ENCODE data around the gene SUV39H1. TPM values are rescaled to one million over a fixed set of nuclear protein-coding genes. Genes with fewer than 3 reads are reported as not detected.
"Not testable (repeated sequence)": the region's sequence is repeated elsewhere in the genome, so short reads cannot be mapped to it uniquely, and the experiment has no call there.

The SUV39H1 gene, protein sequence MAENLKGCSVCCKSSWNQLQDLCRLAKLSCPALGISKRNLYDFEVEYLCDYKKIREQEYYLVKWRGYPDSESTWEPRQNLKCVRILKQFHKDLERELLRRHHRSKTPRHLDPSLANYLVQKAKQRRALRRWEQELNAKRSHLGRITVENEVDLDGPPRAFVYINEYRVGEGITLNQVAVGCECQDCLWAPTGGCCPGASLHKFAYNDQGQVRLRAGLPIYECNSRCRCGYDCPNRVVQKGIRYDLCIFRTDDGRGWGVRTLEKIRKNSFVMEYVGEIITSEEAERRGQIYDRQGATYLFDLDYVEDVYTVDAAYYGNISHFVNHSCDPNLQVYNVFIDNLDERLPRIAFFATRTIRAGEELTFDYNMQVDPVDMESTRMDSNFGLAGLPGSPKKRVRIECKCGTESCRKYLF
- total RNA-seq, result 1.9 and 4.3 TPM in 2 replicates

- DNase-seq (ENCODE audit: low read depth), result peak; percentile 60
Measured at GRCh38 chrX:48696301-48696908, at the start of gene SUV39H1. Gene SUV39H1, plus strand, starts transcription at chrX:48696734. Its CDS starts 51 bp downstream, at chrX:48696785.

DNA sequence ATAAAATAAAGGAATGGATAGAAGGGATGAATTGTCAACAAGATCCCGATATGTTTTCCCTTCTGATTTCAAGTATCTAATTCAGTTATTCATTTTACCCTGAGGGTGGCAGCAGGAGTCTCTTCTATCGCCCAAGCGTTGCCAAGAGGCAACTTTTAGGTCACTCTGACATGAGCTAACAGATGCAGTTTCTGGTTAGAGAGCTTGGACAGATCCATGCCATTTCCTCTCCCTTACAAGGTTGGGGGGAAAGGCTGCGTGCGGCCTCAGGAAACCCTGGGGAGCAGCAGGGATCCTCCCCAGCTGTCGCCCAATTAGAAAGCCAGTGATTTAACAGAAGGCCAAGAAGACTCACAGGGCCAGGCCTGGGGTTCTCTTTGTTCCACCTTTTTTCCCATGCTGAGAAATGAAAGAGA lies 48.2 kb upstream of the SUV39H1 start:
- DNase-seq (ENCODE audit: low read depth), result peak; percentile 42

DNA sequence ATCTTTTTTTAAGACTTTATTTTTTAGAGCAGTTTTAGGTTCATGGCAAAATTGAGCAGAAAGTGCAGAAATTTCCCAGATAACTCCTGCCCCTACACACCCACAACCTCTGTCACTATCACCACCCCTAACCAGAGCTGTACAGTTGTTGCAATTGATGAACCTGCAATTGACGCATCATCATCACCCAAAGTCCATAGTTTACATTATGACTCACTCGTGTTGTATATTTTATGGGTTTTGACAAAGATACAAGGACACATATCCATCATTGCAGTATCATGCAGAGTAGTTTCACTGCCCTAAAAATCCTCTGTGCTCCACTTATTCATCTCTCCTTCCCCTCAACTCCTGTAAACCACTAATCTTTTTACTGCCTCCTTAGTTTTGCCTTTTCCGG lies 47.4 kb upstream of the SUV39H1 start:
- DNase-seq (ENCODE audit: low read depth), result no peak

GRCh38 chrX:48652055-48652579 lies 44.4 kb upstream of the SUV39H1 start:
- not testable (repeated sequence) for DNase-seq (ENCODE audit: low read depth)

DNA sequence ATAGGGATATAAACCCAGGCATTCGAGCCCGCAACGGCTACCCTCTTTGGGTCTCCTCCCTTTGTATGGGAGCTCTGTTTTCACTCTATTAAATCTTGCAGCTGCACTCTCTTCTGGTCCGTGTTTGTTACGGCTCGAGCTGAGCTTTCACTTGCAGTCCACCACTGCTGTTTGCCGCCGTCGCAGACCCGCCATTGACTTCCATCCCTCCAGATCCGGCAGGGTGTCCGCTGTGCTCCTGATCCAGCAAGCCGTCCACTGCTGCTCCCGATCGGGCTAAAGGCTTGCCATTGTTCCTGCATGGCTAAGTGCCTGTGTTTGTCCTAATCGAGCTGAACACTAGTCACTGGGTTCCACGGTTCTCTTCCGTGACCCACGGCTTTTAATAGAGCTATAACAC lies 41.8 kb upstream of the SUV39H1 start:
- not testable (repeated sequence) for DNase-seq (ENCODE audit: low read depth)

- not testable (repeated sequence) for DNase-seq (ENCODE audit: low read depth)
Measured at GRCh38 chrX:48659686-48660085, 36.8 kb upstream of the SUV39H1 start.

- no peak for DNase-seq (ENCODE audit: low read depth)
Measured at GRCh38 chrX:48663241-48663640, 33.3 kb upstream of the SUV39H1 start.

GRCh38 chrX:48664156-48664555 lies 32.4 kb upstream of the SUV39H1 start:
- DNase-seq (ENCODE audit: low read depth), result no peak

DNA sequence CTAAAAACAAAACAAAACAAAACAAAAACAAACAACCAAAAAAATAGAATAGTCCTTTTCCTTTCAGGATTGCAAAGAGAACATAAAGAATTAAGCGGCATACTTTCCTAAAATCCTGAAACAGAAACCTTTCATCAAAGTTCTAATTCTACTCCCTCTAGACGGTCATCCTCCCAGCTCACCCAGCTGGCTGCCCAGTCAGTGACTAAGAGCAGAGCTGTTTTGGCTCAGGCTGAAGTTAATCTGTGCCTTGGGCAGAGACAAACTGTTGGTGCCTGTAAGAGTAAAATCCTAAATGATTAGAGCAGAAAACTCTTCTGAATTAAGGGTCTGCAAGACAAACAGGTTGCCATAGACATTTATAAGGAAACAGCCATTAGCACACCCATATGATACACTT lies 30.5 kb upstream of the SUV39H1 start:
- no peak for DNase-seq (ENCODE audit: low read depth)

DNA sequence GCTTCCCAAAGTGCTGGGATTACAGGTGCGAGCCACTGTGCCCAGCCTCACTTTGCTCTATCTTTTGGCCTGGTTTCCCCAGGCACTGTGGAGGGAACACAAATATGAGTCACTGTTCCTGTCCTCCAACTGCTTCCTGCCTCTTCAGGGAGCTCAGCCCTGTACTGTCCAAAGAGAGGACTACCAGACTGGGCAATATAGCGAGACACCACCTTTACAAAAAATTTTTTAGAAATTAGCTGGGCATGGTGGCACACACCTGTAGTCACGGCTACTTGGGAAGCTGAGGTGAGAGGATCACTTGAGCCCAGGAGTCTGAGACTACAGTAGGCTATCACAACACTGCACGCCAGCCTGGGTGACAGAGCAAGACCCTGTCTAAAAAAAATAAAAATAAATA lies 29.9 kb upstream of the SUV39H1 start:
- DNase-seq (ENCODE audit: low read depth), result no peak

GRCh38 chrX:48667509-48667908 lies 29.0 kb upstream of the SUV39H1 start:
- DNase-seq (ENCODE audit: low read depth), result no peak

DNA sequence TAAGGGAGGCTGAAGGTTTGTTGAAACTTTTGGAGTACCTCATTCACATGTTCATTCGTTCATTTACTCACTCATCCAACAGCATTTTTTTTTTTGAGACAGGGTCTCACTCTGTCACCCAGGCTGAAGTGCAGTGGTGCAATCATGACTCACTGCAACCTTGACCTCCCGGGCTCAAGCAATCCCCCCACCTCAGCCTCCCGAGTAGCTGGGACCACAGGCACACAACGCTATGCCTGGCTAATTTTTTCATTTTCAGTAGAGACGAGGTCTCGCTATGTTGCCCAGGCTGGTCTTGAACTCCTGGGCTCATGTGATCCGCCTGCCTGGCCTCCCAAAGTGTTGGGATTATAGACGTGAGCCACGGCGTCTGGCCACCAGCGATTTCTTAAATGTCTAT lies 28.3 kb upstream of the SUV39H1 start:
- DNase-seq (ENCODE audit: low read depth), result not testable (repeated sequence)

- DNase-seq (ENCODE audit: low read depth), result peak; percentile 70
Measured at GRCh38 chrX:48676106-48676892, 20.2 kb upstream of the SUV39H1 start.

GRCh38 chrX:48676893-48677270 lies 19.7 kb upstream of the SUV39H1 start:
- DNase-seq (ENCODE audit: low read depth), result no peak

DNA sequence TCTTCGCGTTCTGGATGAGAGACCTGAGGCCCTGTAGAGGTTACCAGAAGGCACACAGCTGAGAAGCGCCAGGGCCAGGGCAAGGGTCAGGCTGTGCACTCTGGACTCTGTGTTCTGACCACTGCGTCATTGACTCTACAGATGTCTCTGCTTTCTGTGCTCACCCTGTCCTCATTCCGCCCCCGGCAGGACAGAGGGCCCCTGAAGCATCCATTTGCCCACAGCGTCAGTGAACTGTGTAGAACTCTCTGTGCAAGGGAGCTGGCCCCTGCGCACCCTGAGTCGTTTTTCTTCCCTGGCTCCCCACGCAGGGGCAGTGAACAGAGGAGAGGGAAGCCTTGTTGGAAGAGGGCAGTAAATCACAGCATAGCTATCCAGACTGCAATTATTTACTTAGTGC lies 19.0 kb upstream of the SUV39H1 start:
- no peak for DNase-seq (ENCODE audit: low read depth)

- DNase-seq (ENCODE audit: low read depth), result not testable (repeated sequence)
Measured at GRCh38 chrX:48680467-48680866, 16.1 kb upstream of the SUV39H1 start.

DNA sequence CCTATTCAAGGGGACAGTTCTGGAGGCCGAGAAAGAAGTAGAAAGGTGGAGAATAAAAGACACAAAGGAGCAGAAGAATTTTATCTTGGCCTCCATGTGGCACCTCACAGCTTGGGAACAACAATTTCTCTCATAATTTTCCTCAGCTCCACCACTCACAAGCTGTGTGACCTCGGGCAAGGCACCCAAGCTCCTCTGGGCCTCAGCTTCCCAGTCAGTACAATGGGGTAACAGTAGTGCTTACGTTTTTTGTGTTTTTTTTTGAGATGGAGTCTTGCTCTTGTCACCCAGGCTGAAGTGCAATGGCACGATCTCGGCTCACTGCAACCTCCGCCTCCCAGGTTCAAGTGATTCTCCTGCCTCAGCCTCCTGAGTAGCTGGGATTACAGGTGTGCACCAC lies 15.6 kb upstream of the SUV39H1 start:
- not testable (repeated sequence) for DNase-seq (ENCODE audit: low read depth)

DNA sequence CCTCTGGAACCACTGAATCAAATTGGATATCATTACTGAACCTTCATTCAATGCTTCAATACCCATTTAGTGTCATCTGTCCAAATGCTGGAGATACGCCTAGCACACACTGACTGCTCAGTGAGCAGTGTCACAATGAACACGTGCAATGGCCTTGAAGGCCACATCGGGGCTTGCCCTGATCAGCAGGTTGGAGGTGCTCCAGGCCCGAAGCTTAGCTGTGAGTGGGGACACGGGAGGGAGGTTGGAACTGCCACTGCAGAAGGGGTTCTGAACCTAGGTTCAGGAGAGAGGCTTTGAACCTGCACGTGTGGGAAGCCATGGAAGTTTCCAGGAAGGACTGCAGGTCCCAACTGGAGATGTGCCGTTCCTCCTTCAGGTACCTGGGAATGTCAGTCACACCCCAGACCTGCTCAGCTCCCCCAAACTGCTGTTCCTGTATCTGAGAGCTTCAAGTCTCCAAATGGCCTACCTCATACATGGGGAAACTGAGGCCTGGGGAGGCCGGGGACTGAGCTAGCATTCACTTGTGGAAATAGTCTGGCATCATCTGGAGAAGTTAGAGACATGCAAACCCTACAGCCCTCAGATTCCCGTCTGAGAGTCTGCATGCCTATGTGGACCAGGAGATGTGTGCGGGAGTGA lies 14.9 kb upstream of the SUV39H1 start:
- no peak for DNase-seq (ENCODE audit: low read depth)

DNA sequence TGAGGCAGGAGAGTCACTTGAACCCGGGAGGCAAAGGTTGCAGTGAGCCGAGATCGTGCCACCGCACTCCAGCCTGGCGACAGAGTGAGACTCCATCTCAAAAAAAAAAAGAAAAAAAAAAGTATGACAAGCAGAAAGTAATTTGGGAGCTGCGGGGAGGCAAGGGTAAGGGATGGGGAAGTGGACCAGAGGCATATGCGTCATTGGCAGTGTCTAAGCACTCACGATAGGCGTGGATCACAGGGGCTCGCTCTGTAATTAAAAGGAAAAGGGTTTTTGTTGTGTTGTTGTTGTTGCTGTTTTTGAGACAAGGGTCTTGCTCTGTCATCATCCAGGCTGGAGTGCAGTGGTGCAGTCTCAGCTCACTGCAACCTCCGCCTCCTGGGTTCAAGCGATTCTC lies 13.7 kb upstream of the SUV39H1 start:
- DNase-seq (ENCODE audit: low read depth), result not testable (repeated sequence)

DNA sequence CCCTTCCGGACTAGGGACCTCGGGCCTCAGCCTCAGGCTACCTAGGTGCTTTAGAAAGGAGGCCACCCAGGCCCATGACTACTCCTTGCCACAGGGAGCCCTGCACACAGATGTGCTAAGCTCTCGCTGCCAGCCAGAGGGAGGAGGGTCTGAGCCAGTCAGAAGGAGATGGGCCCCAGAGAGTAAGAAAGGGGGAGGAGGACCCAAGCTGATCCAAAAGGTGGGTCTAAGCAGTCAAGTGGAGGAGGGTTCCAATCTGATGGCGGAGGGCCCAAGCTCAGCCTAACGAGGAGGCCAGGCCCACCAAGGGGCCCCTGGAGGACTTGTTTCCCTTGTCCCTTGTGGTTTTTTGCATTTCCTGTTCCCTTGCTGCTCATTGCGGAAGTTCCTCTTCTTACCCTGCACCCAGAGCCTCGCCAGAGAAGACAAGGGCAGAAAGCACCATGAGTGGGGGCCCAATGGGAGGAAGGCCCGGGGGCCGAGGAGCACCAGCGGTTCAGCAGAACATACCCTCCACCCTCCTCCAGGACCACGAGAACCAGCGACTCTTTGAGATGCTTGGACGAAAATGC lies 13.0 kb upstream of the SUV39H1 start, which contains the start of gene WAS:
WAS (plus strand) TSS at position 389 of the 572 bp plus-strand sequence; CDS start at position 444, 55 bp downstream.
- no peak for DNase-seq (ENCODE audit: low read depth)

DNA sequence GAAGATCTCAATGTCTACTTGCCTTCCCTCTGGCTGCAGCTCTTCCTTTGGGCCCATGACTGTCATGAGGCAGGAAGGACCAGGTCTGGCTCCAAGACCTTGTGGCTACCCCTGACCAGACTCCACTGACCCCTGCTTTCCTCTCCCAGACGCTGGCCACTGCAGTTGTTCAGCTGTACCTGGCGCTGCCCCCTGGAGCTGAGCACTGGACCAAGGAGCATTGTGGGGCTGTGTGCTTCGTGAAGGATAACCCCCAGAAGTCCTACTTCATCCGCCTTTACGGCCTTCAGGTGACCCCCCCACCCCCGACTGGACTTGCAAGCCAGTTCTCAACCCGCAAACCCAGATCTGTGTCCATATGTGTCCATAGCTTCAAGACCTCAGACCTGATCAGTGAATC lies 12.4 kb upstream of the SUV39H1 start:
- no peak for DNase-seq (ENCODE audit: low read depth)

Measured in renal cortical epithelial cell (primary cell).